GM13976 (cell line): ENCODE measurements around the gene PPP1R12A.
A peak's percentile ranks its signal among the peaks of the same experiment; 100 is the strongest.

Experiments
- DNase-seq: peaks from one replicate; pipeline ENCODE4 v3.0.0; 2012; ENCODE audit warnings: low spot score
- in situ Hi-C: fragments of 300-500 bp; cut with MboI; formaldehyde crosslinking; loops from one replicate; pipeline ENCODE4 v1.12.0; 2022; ENCODE audit warnings: low sequenced_read_pairs, mixed read lengths, inconsistent platforms; ENCODE audit not compliant: unreplicated experiment
- TF ChIP-seq, protein P1 (sequence below): IDR thresholded peaks from 2 replicates; pipeline ENCODE4 v1.5.1; 2012; ENCODE audit warnings: borderline replicate concordance, mild to moderate bottlenecking; ENCODE audit not compliant: insufficient read depth; ENCODE audit errors: extremely low read depth, missing control alignments, control extremely low read depth

PPP1R12A gene

DNA sequence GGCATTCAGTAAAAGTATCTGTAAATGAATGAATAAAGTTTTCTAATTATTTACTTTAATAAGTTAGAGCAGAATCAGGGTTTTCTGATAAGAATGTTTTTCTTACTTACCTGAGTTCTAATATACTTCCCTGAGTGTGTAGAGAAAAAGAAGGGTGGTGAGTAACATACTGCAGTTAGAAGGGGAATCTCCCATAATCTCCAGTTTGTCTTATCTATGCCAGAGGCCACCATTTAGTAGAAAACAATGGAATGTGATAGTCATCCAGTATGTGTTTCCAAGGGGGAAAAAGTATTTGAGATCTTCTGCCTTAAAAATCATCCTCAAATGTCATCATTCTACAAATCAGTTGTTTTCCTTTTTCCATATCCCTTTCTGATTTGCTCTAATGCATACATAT lies 187.6 kb downstream of the PPP1R12A start:
- in situ Hi-C loops, result no loop called here
- no peak for DNase-seq
- TF ChIP-seq, protein P1, sequence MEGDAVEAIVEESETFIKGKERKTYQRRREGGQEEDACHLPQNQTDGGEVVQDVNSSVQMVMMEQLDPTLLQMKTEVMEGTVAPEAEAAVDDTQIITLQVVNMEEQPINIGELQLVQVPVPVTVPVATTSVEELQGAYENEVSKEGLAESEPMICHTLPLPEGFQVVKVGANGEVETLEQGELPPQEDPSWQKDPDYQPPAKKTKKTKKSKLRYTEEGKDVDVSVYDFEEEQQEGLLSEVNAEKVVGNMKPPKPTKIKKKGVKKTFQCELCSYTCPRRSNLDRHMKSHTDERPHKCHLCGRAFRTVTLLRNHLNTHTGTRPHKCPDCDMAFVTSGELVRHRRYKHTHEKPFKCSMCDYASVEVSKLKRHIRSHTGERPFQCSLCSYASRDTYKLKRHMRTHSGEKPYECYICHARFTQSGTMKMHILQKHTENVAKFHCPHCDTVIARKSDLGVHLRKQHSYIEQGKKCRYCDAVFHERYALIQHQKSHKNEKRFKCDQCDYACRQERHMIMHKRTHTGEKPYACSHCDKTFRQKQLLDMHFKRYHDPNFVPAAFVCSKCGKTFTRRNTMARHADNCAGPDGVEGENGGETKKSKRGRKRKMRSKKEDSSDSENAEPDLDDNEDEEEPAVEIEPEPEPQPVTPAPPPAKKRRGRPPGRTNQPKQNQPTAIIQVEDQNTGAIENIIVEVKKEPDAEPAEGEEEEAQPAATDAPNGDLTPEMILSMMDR, result no peak

DNA sequence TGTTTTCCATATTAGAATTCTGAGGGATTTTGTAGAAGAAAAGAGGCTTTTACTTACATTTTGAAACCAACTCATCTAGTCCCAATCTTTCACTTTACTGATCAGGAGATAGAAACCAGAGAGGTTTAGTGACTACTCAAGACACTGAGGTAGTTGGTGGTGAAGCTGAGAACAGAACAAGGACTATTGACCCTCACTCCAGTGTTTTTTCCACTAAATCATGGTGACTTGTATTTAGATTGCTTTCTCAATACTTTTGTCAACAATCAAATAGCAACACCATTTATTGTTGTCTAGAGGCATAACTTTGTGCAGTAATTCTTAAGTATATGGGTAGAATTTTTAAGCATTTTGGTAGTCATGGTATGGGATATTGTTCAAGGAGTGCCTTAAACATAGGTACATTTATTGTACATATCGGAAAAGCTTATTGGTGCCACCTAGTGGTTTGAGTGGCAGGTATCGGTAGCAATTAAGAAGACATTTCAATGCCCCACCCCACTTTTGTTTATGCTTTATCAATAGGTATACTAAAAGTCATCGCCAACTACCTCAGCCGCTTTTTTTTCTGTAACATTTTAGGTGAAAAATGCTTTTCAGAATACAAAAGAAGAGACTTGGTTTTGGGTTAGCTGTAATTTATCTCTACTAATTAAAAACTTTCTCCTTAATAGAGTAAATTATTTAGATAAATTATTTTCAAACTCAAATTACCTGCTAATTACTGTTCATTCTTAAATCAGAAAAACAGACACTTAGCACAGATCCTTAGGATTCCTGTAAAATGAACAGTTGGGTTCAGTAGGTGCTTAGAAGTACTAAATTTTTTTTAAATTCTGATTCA lies 196.8 kb downstream of the PPP1R12A start:
- in situ Hi-C loops, result loop anchor here (10.0 kb wide), 2 partner anchors 183 to 333 kb away; no protein-coding TSS in a partner anchor
- TF ChIP-seq, protein P1, result peak; percentile 42
- DNase-seq, result peak; percentile 45

DNA sequence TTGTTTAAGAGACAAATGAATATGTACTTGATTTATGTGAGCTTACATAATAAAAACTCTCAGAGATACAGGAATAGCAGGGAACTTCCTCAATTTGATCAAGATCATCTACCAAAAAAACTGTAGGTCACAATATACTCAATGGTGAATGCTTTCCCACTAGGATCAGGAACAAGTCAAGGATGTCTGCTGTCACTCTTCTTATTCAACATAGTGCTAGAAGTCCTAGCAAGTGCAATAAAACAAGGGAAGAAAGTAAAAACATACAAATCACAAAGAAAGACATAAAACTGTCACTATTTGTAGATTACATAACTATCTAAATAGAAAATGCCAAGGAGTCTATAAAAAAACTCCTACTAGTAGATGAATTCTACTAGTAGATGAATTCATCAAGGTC lies 202.3 kb downstream of the PPP1R12A start:
- TF ChIP-seq, protein P1, result no peak
- DNase-seq, result no peak
- in situ Hi-C loops, result loop anchor here (10.0 kb wide), 2 partner anchors 178 to 328 kb away; no protein-coding TSS in a partner anchor

DNA sequence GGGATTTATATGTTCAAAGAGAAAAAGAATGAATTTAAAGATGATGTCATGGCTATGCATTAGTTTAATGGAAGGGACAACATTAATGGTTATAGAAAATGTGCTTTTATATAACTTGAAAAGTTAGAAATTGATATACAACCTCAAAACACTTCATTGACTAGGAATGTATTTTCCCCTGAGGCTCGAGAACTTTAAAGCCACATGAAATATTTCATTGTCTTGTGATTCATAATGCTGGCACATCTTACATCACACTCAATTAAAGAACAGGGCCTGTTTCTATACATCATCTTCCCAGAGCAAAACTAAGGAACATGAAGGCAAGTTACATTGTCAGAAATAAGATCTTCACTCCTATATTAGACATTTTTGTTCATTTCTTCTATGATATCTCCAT lies 208.9 kb downstream of the PPP1R12A start:
- no peak for DNase-seq
- in situ Hi-C loops, result no loop called here
- TF ChIP-seq, protein P1, result no peak
